K562 (cell line): ENCODE data around the gene CAPN7. TPM values are rescaled to one million over a fixed set of nuclear protein-coding genes. Genes with fewer than 3 reads are reported as not detected.

Experiments
- ARID3A ChIP-seq: IDR thresholded peaks from 2 replicates; pipeline ENCODE4 v1.6.1; 2012; ENCODE audit warnings: low read depth, low read length, improper control_type of control experiment, borderline replicate concordance
- FOS ChIP-seq: IDR thresholded peaks from 3 replicates; pipeline ENCODE4 v1.6.1; 2011; ENCODE audit not compliant: insufficient read length; ENCODE audit errors: extremely low read depth
- KLF10 ChIP-seq: fragments of 250-450 bp; sonication (Bioruptor Pico); IDR thresholded peaks from 2 replicates; pipeline ENCODE4 v1.6.1; 2021; ENCODE audit warnings: matching md5 sums
- MAZ ChIP-seq, 2 experiments: fragments of 450-650 bp in 1 of 2; sonication (generic) in 1 of 2; formaldehyde crosslinking; IDR thresholded peaks in 1 of 2; conservative IDR thresholded peaks in 1 of 2; 2 replicates each; pipeline versions ENCODE4 v1.4.0 to v1.5.0; 2020; ENCODE audit warnings: mild to moderate bottlenecking in 1 of 2, missing genetic modification reagents in 1 of 2
- PCBP1 ChIP-seq: fragments of 200-400 bp; formaldehyde crosslinking; IDR thresholded peaks from 2 replicates; pipeline ENCODE4 v1.6.1; 2018; ENCODE audit warnings: mild to moderate bottlenecking, low read depth, low read length; ENCODE audit not compliant: poor library complexity, severe bottlenecking
- POLR3G ChIP-seq: IDR thresholded peaks from 2 replicates; pipeline ENCODE4 v1.6.1; 2011; ENCODE audit not compliant: insufficient read length, insufficient replicate concordance; ENCODE audit errors: extremely low read depth
- PRMT5 ChIP-seq: sonication (generic); formaldehyde crosslinking; IDR thresholded peaks from 2 replicates; pipeline ENCODE4 v1.5.0; 2020; ENCODE audit warnings: missing genetic modification reagents
- PYGO2 ChIP-seq: fragments of 450-650 bp; IDR thresholded peaks from 2 replicates; pipeline ENCODE4 v1.6.1; 2016; ENCODE audit warnings: mild to moderate bottlenecking, missing genetic modification characterization, moderate library complexity, missing compliant biosample characterization
- RBM25 ChIP-seq: fragments of 200-400 bp; formaldehyde crosslinking; IDR thresholded peaks from 2 replicates; pipeline ENCODE4 v1.6.1; 2018; ENCODE audit warnings: low read length, low read depth, moderate library complexity; ENCODE audit not compliant: severe bottlenecking
- SREBF2 ChIP-seq: sonication (generic); formaldehyde crosslinking; IDR thresholded peaks from 2 replicates; pipeline ENCODE4 v1.4.0; 2020; ENCODE audit warnings: mild to moderate bottlenecking, missing genetic modification reagents
- TAL1 ChIP-seq: fragments of 450-650 bp; IDR thresholded peaks from 2 replicates; pipeline ENCODE4 v1.6.1; 2016; ENCODE audit warnings: mild to moderate bottlenecking
- TEAD4 ChIP-seq, 2 experiments: sonication (generic) in 1 of 2; formaldehyde crosslinking in 1 of 2; IDR thresholded peaks; 2 replicates each; pipeline versions ENCODE4 v1.6.1 to v1.8.0; 2012 to 2022; ENCODE audit warnings: borderline replicate concordance in 1 of 2, inconsistent platforms in 1 of 2, low read length in 1 of 2, mild to moderate bottlenecking in 1 of 2, missing genetic modification reagents in 1 of 2
- TFAM ChIP-seq: fragments of 250-450 bp; sonication (Bioruptor Pico); conservative IDR thresholded peaks from 2 replicates; pipeline ENCODE4 v1.5.0; 2021; ENCODE audit warnings: mild to moderate bottlenecking, moderate library complexity
- ZNF12 ChIP-seq: sonication (generic); formaldehyde crosslinking; IDR thresholded peaks from 2 replicates; pipeline ENCODE4 v1.4.0; 2020; ENCODE audit warnings: mild to moderate bottlenecking, missing genetic modification reagents
- ZNF347 ChIP-seq: fragments of 450-650 bp; formaldehyde crosslinking; IDR thresholded peaks from 2 replicates; pipeline ENCODE4 v1.4.0; 2020; ENCODE audit warnings: low read depth, mild to moderate bottlenecking, moderate library complexity
- ZNF41 ChIP-seq: fragments of 250-450 bp; sonication (Bioruptor Pico); conservative IDR thresholded peaks from 2 replicates; pipeline ENCODE4 v1.4.0; 2020; ENCODE audit warnings: mild to moderate bottlenecking
- ZNF75A ChIP-seq: fragments of 450-650 bp; formaldehyde crosslinking; IDR thresholded peaks from 2 replicates; pipeline ENCODE4 v1.4.0; 2020; ENCODE audit warnings: mild to moderate bottlenecking
- polyA plus RNA-seq, 8 experiments: library from polyadenylated mRNA; depleted of rRNA in 4 of 8; stranded (reverse) in 5 of 8; unstranded in 3 of 8; fragments of >200 nt; fragmentation: Nextera tagmentation in 2 of 8; fragmentation: Illumina TruSeq in 1 of 8; extraction: Ambion mirVana in 2 of 8; extraction: Trizol in 1 of 8; gene quantifications; 2 replicates each; pipeline versions ENCODE4 v1.2.1 to v1.2.3, GENCODE V29; 2011 to 2014; ENCODE audit warnings: inconsistent platforms in 1 of 8, missing spikeins in 1 of 8
- total RNA-seq, 7 experiments: library from RNA; depleted of rRNA in 6 of 7; stranded (reverse); fragments of >200 nt in 6 of 7; fragmentation: Illumina TruSeq in 2 of 7; extraction: Trizol in 2 of 7; gene quantifications; 2 replicates each; pipeline versions ENCODE4 v1.2.1 to v1.2.3, GENCODE V29; 2011 to 2021; ENCODE audit warnings: low replicate concordance in 1 of 7
- TF ChIP-seq, protein P1 (sequence below): fragments of 250-450 bp; sonication (Bioruptor Pico); IDR thresholded peaks from 2 replicates; pipeline ENCODE4 v1.4.0; 2020; ENCODE audit warnings: mild to moderate bottlenecking
- TF ChIP-seq, protein P2 (sequence below), 2 experiments: IDR thresholded peaks in 1 of 2; conservative IDR thresholded peaks in 1 of 2; 2 replicates each; pipeline ENCODE4 v1.6.1; 2016; ENCODE audit warnings: low read depth in 2 of 2, mild to moderate bottlenecking in 1 of 2, missing compliant biosample characterization in 1 of 2, missing genetic modification characterization in 1 of 2, moderate library complexity in 1 of 2

CAPN7 gene
- total and polyA plus RNA-seq, 9 of the 15 experiments (the other 6 are each of a cell fraction or from before 2014, with no cell fraction given), result 6.5 to 42.7 (median 32.7) TPM

- TF ChIP-seq TEAD4 (IDR thresholded peaks at IDR 0.05; ENCODE audit: low read length) (peak; percentile 30; the same call in 1 of the 2 replicates), TEAD4 (CRISPR knock-in tag; IDR thresholded peaks at IDR 0.05; ENCODE audit: borderline replicate concordance) (0 out of 2 replicates have a peak, but pooled peaks have one; percentile 62), ARID3A (no peak), ZNF41 (CRISPR knock-in tag) (peak; percentile 40), ZNF347 (CRISPR knock-in tag) (no peak), TAL1 (no peak), SREBF2 (CRISPR knock-in tag) (no peak), PYGO2 (tag) (no peak), MAZ (CRISPR knock-in tag; conservative IDR thresholded peaks at IDR 0.05 in 1 of 2, IDR thresholded peaks at IDR 0.05 in 1 of 2) (peak; percentile 68 to 86), POLR3G (no peak), KLF10 (CRISPR knock-in tag) (no peak), FOS (no peak), TFAM (CRISPR knock-in tag) (no peak), ZNF75A (no peak), PRMT5 (CRISPR knock-in tag) (0 out of 2 replicates have a peak, but pooled peaks have one; percentile 34), ZNF12 (CRISPR knock-in tag) (peak; percentile 86), RBM25 (peak; percentile 87), PCBP1 (peak; percentile 53)
- TF ChIP-seq, protein P1, sequence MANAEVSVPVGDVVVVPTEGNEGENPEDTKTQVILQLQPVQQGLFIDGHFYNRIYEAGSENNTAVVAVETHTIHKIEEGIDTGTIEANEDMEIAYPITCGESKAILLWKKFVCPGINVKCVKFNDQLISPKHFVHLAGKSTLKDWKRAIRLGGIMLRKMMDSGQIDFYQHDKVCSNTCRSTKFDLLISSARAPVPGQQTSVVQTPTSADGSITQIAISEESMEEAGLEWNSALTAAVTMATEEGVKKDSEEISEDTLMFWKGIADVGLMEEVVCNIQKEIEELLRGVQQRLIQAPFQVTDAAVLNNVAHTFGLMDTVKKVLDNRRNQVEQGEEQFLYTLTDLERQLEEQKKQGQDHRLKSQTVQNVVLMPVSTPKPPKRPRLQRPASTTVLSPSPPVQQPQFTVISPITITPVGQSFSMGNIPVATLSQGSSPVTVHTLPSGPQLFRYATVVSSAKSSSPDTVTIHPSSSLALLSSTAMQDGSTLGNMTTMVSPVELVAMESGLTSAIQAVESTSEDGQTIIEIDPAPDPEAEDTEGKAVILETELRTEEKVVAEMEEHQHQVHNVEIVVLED (CRISPR knock-in tag), result peak; percentile 70
- TF ChIP-seq, protein P2, sequence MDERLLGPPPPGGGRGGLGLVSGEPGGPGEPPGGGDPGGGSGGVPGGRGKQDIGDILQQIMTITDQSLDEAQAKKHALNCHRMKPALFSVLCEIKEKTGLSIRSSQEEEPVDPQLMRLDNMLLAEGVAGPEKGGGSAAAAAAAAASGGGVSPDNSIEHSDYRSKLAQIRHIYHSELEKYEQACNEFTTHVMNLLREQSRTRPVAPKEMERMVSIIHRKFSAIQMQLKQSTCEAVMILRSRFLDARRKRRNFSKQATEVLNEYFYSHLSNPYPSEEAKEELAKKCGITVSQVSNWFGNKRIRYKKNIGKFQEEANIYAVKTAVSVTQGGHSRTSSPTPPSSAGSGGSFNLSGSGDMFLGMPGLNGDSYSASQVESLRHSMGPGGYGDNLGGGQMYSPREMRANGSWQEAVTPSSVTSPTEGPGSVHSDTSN (CRISPR knock-in tag; IDR thresholded peaks at IDR 0.05; ENCODE audit: low read depth), result no peak
- TF ChIP-seq, protein P2 (tag; conservative IDR thresholded peaks at IDR 0.05; ENCODE audit: low read depth), result no peak
Measured at GRCh38 chr3:15205934-15206661, at the start of gene CAPN7 (continued).
